ENCODE data around the gene SH3PXD2A. TPM values are rescaled to one million over a fixed set of nuclear protein-coding genes. Genes with fewer than 3 reads are reported as not detected.

The SH3PXD2A gene
- total and polyA plus RNA-seq, 10 of the 15 experiments (the other 5 are each of a cell fraction or from before 2014, with no cell fraction given), result 0.63 to 14.0 (median 4.4) TPM

- TF ChIP-seq BCL3 (IDR thresholded peaks at IDR 0.05; ENCODE audit: borderline replicate concordance, insufficient read depth, low read depth, low read length, poor library complexity, severe bottlenecking), result no peak
- TF ChIP-seq NFIC (IDR thresholded peaks at IDR 0.05; ENCODE audit: low read depth, low read length), result no peak
- no peak for TF ChIP-seq SMAD1 (IDR thresholded peaks at IDR 0.05; ENCODE audit: low read depth, partially characterized antibody)
- TF ChIP-seq MYB (IDR thresholded peaks at IDR 0.05; ENCODE audit: borderline replicate concordance, low read depth, low read length), result no peak
- TF ChIP-seq USF2 (IDR thresholded peaks at IDR 0.05; ENCODE audit: borderline replicate concordance, low read depth, low read length), result no peak
- TF ChIP-seq RBBP5 (conservative IDR thresholded peaks at IDR 0.05), result no peak
- no peak for TF ChIP-seq EGR1 (IDR thresholded peaks at IDR 0.05; ENCODE audit: borderline replicate concordance in 1 of 2, low read depth in 2 of 2, low read length in 2 of 2)
- TF ChIP-seq SIX5 (IDR thresholded peaks at IDR 0.05; ENCODE audit: low read depth, low read length, severe bottlenecking), result no peak
- no peak for TF ChIP-seq SPI1 (IDR thresholded peaks at IDR 0.05; ENCODE audit: borderline replicate concordance, insufficient read depth, low read depth, low read length)
- TF ChIP-seq MYC (IDR thresholded peaks at IDR 0.05; ENCODE audit: insufficient read depth, insufficient read length, insufficient replicate concordance, low read length, severe bottlenecking), result no peak
- no peak for TF ChIP-seq NFXL1 (IDR thresholded peaks at IDR 0.05; ENCODE audit: borderline replicate concordance)
- no peak for TF ChIP-seq HDAC6 (IDR thresholded peaks at IDR 0.05; ENCODE audit: unreplicated experiment)
- TF ChIP-seq HCFC1 (IDR thresholded peaks at IDR 0.05; ENCODE audit: low read length), result no peak
- TF ChIP-seq ZNF687 (IDR thresholded peaks at IDR 0.05), result no peak
These were observed 40.2 kb upstream of the SH3PXD2A start (continued) for GRCh38 chr10:103895411-103896186.

Measured in GM12878 (cell line).